GM18505 (cell line): ENCODE data around the gene PCDH12.

Source experiments
- ATAC-seq: cut with Tn5 transposase; IDR thresholded peaks from one replicate; pipeline ENCODE4 v1.9.1; 2021; ENCODE audit not compliant: unreplicated experiment
- POLR2A ChIP-seq: IDR thresholded peaks from 4 replicates; pipeline ENCODE4 v1.6.1; 2011; ENCODE audit warnings: borderline replicate concordance; ENCODE audit not compliant: insufficient read depth, insufficient read length; ENCODE audit errors: extremely low read depth

Gene PCDH12

DNA sequence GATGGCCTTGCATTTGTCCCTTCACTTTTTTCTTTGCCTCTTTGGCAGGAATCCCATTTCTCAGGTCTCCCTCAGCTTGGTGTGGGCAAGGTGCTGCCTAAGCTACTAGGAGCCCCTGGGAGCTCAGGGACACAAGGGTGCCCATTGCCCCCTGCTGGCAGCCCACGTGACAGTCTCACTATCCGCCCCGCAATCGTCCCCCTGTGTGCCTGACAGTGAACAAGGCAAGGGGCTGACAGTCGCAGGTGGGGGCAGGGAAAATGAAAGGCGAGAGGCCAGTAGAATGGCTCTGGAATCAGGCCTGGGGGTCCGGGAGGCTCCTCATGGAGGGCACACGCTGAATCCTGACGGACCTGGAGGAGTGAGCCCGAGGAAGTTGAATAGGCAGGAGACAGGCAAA is 2.0 kb upstream of the PCDH12 start:
- TF ChIP-seq POLR2A: no peak

DNA sequence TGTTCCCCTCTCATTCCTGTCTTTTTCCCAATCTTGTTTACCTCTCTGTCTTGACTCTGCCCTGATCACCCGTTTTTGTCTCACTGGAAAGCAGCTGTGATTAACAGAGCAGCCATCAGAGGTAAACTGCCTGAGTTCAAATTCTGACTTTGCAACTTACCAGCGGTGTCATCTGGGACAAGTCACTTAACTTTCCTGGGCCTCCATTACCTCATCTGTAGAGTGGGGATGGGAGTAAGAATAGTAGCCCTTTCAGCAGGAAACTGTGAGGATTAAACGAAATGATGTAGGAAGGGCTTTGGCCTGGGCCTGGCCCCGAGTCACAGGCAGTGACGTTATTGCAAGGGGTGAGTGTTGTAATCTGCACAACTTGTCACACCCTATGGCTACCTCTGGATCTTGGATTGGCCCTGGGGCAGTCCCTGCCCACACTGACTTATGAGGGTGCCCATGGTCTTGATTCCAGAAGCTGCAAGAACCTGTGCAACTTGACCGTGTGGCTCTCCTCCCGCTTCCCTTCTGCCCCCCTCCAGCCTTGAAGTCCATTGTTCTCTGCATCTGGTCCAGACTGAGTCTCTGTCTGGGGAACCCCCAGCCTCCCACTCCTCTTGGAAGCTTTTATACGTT is 657 bp upstream of the PCDH12 start:
- TF ChIP-seq POLR2A: no peak
- ATAC-seq: no peak

More for the DNA sequence above, 2.0 kb upstream of the PCDH12 start:
- ATAC-seq: no peak

DNA sequence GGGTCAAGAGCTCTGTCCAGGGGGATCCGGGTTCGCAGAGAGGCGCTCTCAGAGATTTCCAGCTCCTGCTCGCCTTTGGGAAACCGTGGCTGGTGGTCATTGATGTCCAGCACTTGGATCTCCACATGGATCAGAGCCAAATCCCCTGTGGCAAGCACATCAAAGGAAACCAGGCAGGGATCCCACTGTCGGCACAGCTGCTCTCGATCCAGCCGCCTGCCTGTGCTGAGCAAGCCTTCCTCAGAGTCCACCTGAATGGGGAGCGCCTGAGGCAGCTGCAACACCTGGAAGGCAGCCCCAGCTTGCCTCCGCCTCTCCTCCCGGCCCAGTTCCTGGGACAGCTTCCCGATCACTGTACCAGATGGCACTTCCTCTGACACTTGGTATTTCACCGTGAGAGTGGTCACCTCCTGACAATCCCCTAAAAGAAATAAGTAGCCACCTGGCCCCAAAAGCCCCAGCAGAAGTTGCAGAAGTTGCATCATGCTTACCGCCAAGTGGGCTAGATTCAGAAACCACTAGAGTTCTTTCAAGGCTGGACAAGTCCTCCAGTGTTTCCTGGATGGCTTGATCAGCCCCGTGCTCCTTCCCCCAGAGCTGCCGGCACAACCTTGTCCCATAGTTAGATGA is 520 bp downstream of the PCDH12 start:
- TF ChIP-seq POLR2A: no peak
- no peak for ATAC-seq

DNA sequence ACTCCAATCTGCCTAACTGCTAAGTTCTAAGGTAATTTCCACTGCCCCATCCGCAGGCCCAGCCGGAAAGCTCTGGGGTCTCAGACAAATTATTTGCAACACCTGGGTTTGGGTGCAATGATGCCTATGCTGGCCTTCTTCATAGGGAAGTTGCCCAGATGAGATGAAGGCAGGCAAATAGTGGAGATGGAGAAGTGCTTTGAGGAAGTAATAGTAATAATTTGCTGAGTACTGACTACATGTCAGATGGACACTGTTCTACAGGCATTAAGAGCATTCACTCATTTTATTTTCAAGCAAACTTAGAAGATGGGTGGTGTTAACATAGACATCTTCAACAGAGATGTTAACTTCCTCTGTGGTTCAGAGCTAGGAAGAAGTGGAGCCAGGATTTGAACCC is 3.8 kb downstream of the PCDH12 start:
- no peak for ATAC-seq
- no peak for TF ChIP-seq POLR2A

DNA sequence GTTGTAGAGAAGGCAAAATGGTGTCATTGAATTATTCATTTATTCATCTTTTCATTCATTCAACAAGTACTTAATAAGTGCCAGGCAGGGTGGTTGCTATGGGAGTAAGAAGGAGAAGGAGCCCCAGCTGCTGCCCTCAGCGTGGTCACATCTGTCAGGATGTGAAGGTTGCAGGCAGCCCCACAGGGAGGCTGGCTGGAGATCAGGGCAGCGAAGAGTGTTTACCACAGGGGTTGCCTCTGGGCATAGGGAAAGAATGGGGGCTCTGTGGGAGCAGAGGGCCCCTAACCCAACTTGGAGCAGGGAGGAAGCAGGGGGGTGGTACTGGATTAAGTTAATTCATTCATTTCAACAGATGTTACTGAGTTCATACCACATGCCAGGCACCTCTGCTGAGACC is 6.0 kb downstream of the PCDH12 start:
- ATAC-seq: no peak
- no peak for TF ChIP-seq POLR2A

DNA sequence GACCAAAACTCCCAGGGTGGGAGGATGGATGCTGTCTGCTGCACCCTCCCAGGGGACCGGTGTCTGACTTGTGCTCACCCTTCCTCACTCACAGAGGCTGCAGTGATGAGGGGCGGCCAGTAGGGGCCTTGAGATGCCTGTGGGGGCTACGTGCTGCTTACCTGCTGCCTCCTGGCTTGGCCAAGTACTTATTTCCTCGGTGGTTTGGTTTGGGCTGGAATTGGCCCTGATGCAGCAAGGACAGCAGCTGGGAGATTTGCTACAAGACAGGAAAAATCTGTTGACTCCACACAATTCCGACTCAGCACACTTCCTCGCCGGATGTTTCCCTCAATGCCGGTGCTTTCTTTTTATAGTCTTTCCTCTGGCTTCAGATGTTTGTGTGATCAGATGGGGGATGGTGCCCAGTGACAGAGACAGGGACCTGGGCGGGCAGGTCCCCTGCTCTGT is 6.6 kb downstream of the PCDH12 start:
- TF ChIP-seq POLR2A: no peak
- no peak for ATAC-seq

DNA sequence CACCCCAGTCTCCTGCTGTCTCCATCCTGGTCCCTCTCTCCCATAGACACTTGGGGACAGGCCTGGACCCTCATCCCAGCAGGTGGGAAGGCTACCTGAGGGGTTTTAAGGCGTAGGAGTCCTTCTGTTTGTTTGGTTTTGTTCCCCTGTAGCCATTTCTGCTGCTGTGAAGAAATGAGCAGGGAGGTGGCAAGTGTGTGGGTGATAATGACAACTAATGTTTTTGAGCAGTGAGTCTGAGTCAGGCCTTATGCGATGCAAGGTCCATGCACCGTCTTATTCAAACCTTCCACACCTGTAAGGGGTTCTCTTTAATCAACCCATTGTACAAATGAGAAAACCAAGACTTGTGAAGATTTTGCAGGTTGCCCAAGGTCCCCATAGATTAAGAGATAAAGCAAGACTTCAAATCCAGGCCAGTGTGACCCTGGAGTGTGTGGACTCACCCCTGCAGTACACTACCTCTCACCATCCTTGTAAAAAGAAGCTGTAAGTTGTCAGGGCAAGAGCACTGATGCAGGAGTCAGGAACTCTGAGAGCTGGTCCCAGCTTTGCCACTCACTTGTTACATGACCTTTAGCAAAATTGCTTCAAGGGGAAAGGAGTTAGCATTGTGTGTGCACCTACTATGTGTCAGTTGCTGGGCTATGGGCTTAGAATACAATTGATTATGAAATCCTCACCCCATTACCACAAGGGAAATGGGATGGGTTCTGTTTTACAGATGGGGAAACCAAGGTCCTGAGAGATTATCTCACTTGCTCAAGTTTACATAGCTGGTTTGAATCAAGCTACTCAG is 7.6 kb downstream of the PCDH12 start:
- no peak for ATAC-seq
- TF ChIP-seq POLR2A: no peak

DNA sequence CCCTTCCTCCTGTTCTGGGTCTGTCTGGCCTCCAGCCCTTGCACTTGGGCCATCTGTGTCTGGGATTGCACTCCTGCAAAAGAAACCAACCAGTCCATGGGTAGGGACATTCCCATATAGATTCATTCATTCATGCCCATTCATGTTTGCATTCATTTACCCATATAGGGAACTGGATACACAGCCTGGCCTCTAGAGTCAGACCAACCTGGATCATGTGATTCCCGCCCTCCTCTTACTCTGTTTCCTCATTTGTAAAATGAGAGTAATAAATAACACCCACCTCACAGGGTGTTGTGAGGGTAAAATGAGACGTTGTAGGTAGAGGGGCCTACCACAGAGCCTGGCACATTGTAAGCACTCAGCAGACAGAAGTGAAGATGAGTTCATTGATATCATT is 8.5 kb downstream of the PCDH12 start:
- ATAC-seq: no peak
- TF ChIP-seq POLR2A: no peak

DNA sequence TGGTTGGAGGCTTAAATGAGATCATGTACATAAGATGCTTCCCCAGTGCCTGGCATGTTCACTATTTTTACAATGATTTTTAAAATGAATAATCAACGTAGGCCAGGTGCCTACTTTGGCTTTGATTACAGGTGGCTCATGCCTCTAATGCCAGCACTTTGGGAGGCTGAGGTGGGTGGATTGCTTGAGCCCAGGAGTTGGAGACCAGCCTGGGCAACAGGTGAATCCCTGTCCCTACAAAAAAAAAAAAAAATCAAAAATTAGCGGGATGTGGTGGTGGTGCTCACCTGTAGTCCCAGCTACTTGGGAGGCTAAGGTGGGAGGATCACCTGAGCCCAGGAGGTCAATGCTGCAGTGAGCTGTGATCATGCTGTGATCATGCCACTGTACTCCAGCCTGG is 9.2 kb downstream of the PCDH12 start:
- ATAC-seq: no peak
- TF ChIP-seq POLR2A: no peak

DNA sequence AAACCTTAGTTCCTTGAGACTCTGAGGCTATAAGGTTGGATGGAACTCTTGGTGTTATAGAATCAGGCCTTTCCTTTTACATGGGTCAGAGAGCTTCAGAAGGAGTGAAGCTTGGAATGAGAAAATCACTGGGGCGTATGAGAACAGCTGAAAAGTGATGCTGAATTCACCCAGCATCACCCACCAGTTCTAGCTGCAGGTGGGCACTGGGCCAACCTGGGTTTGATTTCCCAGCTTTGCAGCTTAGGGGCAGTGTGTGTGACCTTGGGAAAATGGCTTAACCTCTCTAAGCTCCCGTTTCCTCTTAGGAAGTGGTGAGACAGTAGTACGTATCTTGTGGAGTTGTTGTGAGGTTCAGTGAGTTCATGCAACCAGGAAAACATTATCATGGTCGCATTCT is 10.7 kb downstream of the PCDH12 start:
- no peak for TF ChIP-seq POLR2A
- ATAC-seq: no peak

DNA sequence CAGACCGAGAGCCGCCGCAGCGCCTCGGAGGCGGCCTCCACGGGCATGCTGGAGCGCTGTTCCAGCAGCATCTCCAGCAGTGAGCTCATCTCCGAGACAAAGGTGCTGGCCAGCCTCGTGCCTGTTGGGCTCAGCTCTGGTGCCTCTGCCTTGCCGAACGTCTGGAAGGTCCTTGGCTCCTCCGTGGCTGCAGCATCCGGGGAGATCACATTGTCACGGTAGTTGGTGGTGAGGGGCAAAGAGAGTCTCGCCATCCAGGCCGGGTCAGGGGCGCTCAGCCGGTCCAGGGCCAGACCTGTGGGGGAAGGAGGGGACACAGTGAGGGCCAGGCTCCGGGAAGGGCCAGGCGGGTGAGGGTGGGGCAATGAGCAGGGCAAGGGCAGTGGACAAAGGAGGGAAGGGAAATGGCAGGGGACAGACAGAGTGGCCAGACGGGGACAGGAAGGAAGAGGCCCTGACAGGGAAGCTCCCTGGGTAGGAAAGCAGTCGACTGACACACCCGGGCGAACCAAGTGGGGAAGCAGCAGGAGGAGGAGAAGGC is 12.4 kb downstream of the PCDH12 start:
- no peak for ATAC-seq

DNA sequence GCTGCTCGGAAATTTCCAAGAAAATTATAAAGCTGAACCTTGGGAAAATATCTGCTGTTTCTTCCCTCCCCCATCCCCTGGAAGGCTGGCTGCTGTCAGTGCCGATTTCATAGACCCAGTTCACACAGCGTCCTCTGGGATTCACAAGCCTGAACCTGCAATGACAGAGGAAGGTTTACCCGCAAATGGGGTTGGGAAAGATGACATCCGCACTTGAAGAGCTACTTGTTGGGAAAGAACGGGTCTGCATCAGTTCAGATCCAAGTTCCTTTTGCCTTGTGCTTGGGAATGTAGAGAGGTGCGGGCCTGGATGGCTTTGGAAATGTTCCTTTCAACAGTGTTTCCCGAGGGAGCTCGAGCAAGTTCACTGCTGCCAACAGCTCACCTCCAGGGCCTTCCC is 13.9 kb downstream of the PCDH12 start:
- TF ChIP-seq POLR2A: no peak
- no peak for ATAC-seq

More for the DNA sequence above, 12.4 kb downstream of the PCDH12 start:
- TF ChIP-seq POLR2A: no peak

DNA sequence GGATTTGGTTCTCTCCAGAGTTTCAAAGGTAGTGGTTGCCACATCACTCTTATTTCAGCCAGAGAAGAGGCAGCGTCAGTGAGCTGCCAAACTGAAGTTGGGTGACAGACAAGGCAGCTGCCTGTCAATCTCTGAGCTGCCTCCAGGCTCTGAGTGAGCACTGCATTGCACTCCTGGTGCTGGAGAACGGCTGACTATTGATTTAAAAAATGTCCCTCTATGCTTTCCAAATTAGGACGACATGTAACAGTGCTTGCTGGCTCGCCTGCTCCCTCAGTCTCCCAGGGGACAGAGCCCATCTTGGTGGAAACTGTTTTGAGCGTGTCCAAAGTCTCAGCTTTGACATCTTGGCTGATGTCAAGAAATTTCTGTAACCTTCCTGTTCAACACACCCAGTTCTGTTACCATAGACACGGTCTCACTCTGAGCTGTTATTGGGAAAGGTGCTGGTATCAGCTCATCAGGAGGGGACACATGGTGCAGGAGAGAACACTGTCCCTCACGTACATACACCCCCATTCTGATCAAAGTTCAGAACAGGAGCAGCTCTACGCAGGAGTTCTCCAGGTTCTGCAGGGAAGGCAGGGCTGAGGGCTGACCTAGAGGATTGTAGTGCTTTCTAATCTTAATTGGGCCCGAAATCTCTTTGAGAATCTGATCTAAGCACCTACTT is 15.7 kb downstream of the PCDH12 start:
- no peak for TF ChIP-seq POLR2A
- ATAC-seq: no peak
